Measurements from ENCODE around the gene NPAS3.

GRCh38 chr14:33515441-33515840 lies 576.8 kb downstream of the NPAS3 start:
- no peak for TF ChIP-seq CTCF (conservative IDR thresholded peaks at IDR 0.05; ENCODE audit: low read depth, low read length)
- TF ChIP-seq EZH2 (IDR thresholded peaks at IDR 0.05; ENCODE audit: low read length, unreplicated experiment), result no peak
- TF ChIP-seq EZH2phosphoT487 (IDR thresholded peaks at IDR 0.05; ENCODE audit: borderline replicate concordance, low read length), result no peak

Measured in PC-3 (cell line).